OCI-LY7 (cell line): ENCODE measurements around the gene DAB1. TPM values are rescaled to one million over a fixed set of nuclear protein-coding genes. Genes with fewer than 3 reads are reported as not detected.

Experiments used
- BruUV-seq: library from RNA; stranded (reverse); fragments of 400-500 nt; replicated peaks from 2 replicates; lab custom pipeline; 2021; lab: Mats Ljungman, UMichigan
- CTCF ChIA-PET: fragments of 300-600 bp; sonication (Branson Sonifier 250); formaldehyde crosslinking; loops from one replicate; lab custom pipeline; 2022; ENCODE audit warnings: antibody characterized with exemption; ENCODE audit not compliant: unreplicated experiment; lab: Charles Lee
- POLR2A ChIA-PET: fragments of 300-600 bp; sonication (Branson Sonifier 250); formaldehyde crosslinking; loops from one replicate; lab custom pipeline; 2022; ENCODE audit warnings: antibody characterized with exemption; lab: Charles Lee
- DNase-seq: peaks from one replicate; pipeline ENCODE4 v3.0.0-alpha.2; 2015; ENCODE audit warnings: low spot score
- H2AFZ ChIP-seq: fragments of 200-600 bp; sonication (generic), shearing (Covaris generic); 2 replicates; pipeline ENCODE4 v1.6.1; 2014; ENCODE audit warnings: mild to moderate bottlenecking, antibody characterized with exemption, low read length, moderate library complexity
- H3K27ac ChIP-seq: fragments of 200-600 bp; sonication (generic); 2 replicates; pipeline ENCODE4 v1.5.1; 2014; ENCODE audit warnings: mixed run types, low read depth, mild to moderate bottlenecking, moderate library complexity, low read length, inconsistent platforms; ENCODE audit not compliant: poor library complexity, severe bottlenecking
- H3K36me3 ChIP-seq: fragments of 200-600 bp; sonication (generic); 2 replicates; pipeline ENCODE4 v1.6.1; 2014; ENCODE audit warnings: mild to moderate bottlenecking, antibody characterized with exemption, low read length, moderate library complexity, mixed read lengths; ENCODE audit not compliant: insufficient read depth
- H3K4me1 ChIP-seq: fragments of 200-600 bp; sonication (generic); 2 replicates; pipeline ENCODE4 v1.5.1; 2014; ENCODE audit warnings: mild to moderate bottlenecking, low read length; ENCODE audit not compliant: insufficient read depth, poor library complexity, severe bottlenecking
- H3K4me2 ChIP-seq: fragments of 200-600 bp; sonication (generic); 2 replicates; pipeline ENCODE4 v1.6.1; 2014; ENCODE audit warnings: mild to moderate bottlenecking, low read length
- H3K4me3 ChIP-seq: fragments of 200-600 bp; sonication (generic); 2 replicates; pipeline ENCODE4 v1.5.1; 2014; ENCODE audit warnings: mild to moderate bottlenecking, low read depth, low read length; ENCODE audit not compliant: poor library complexity, severe bottlenecking
- H3K79me2 ChIP-seq: fragments of 200-600 bp; sonication (generic); 2 replicates; pipeline ENCODE4 v1.6.1; 2016; ENCODE audit warnings: low read depth, mild to moderate bottlenecking, low read length, moderate library complexity, mixed read lengths; ENCODE audit not compliant: insufficient read depth
- H3K9me2 ChIP-seq: fragments of 200-600 bp; sonication (generic); 2 replicates; pipeline ENCODE4 v1.6.1; 2016; ENCODE audit warnings: mild to moderate bottlenecking, low read length, mixed read lengths; ENCODE audit not compliant: insufficient read depth
- H3K9me3 ChIP-seq: fragments of 200-600 bp; sonication (generic); 2 replicates; pipeline ENCODE4 v1.6.1; 2014; ENCODE audit warnings: mild to moderate bottlenecking, mixed run types, low read length, mixed read lengths
- H4K20me1 ChIP-seq: fragments of 200-600 bp; sonication (generic); 2 replicates; pipeline ENCODE4 v1.6.1; 2014; ENCODE audit warnings: mild to moderate bottlenecking, antibody characterized with exemption, low read length, moderate library complexity, mixed read lengths; ENCODE audit not compliant: insufficient read depth
- CTCF ChIP-seq: fragments of 200-600 bp; sonication (generic); conservative IDR thresholded peaks from 2 replicates; pipeline ENCODE4 v1.5.1; 2014; ENCODE audit warnings: mild to moderate bottlenecking, antibody characterized with exemption, low read length, moderate library complexity, mixed read lengths
- EZH2phosphoT487 ChIP-seq: fragments of 200-600 bp; sonication (generic); IDR thresholded peaks from 2 replicates; pipeline ENCODE4 v1.6.1; 2018; ENCODE audit warnings: low read depth, borderline replicate concordance, mild to moderate bottlenecking, mixed run types, antibody characterized with exemption, low read length, moderate library complexity, mixed read lengths
- intact Hi-C: fragments of 100-400 bp; cut with micrococcal nuclease; formaldehyde crosslinking; loops from one replicate; pipeline ENCODE4 v1.10.0; 2022; ENCODE audit not compliant: unreplicated experiment
- total RNA-seq, 2 experiments: library from RNA; depleted of rRNA in 1 of 2; stranded (reverse); fragments of >200 nt in 1 of 2; shearing (Covaris generic) in 1 of 2; gene quantifications; 2 replicates each; pipeline ENCODE4 v1.2.3, GENCODE V29; 2014 to 2022

DAB1 gene
- total RNA-seq, 2 experiments from 2014 or later, result not detected

- H3K27ac ChIP-seq, result no peak overlapping the region
- no peaks in the 10 kb centered on the region for H3K4me1 ChIP-seq
- no peaks in the 10 kb centered on the region for H3K36me3 ChIP-seq
- H3K79me2 ChIP-seq, result no peaks in the 10 kb centered on the region
- CTCF ChIA-PET, result no interaction called here
- BruUV-seq, result no TSS peak
- DNase-seq, result no peak
- no peak overlapping the region for H3K4me3 ChIP-seq
- intact Hi-C loops, result no loop called here
- H4K20me1 ChIP-seq, result no peaks in the 10 kb centered on the region
- POLR2A ChIA-PET, result no interaction called here
- H3K9me2 ChIP-seq, result no peaks in the 10 kb centered on the region
- TF ChIP-seq EZH2phosphoT487 (no peak), CTCF (no peak)
- no peaks in the 10 kb centered on the region for H3K9me3 ChIP-seq
- no peak overlapping the region for H3K4me2 ChIP-seq
- H2AFZ ChIP-seq, result no peak overlapping the region
Measured at GRCh38 chr1:57377339-57378139, 46.3 kb downstream of the DAB1 start.

GRCh38 chr1:57376041-57376440 is 47.8 kb downstream of the DAB1 start:
- no peaks in the 10 kb centered on the region for H3K36me3 ChIP-seq
- intact Hi-C loops, result no loop called here
- H3K4me3 ChIP-seq, result no peak overlapping the region
- no peaks in the 10 kb centered on the region for H3K4me1 ChIP-seq
- no peaks in the 10 kb centered on the region for H3K9me2 ChIP-seq
- BruUV-seq, result no TSS peak
- no peak for DNase-seq
- no peak overlapping the region for H3K27ac ChIP-seq
- no peaks in the 10 kb centered on the region for H3K9me3 ChIP-seq
- H3K79me2 ChIP-seq, result no peaks in the 10 kb centered on the region
- H4K20me1 ChIP-seq, result no peaks in the 10 kb centered on the region
- TF ChIP-seq EZH2phosphoT487, result no peak
- no peak for TF ChIP-seq CTCF
- H2AFZ ChIP-seq, result no peak overlapping the region
- ChIA-PET CTCF (no interaction called here), POLR2A (no interaction called here)
- no peak overlapping the region for H3K4me2 ChIP-seq

GRCh38 chr1:57369889-57370288 is 54.0 kb downstream of the DAB1 start:
- ChIA-PET POLR2A (no interaction called here), CTCF (no interaction called here)
- no TSS peak for BruUV-seq
- no peak overlapping the region for H3K4me2 ChIP-seq
- intact Hi-C loops, result no loop called here
- TF ChIP-seq CTCF, result no peak
- no peak for TF ChIP-seq EZH2phosphoT487
- no peak overlapping the region for H3K27ac ChIP-seq
- no peaks in the 10 kb centered on the region for H4K20me1 ChIP-seq
- no peak overlapping the region for H2AFZ ChIP-seq
- H3K79me2 ChIP-seq, result no peaks in the 10 kb centered on the region
- DNase-seq, result no peak
- no peak overlapping the region for H3K4me3 ChIP-seq
- H3K4me1 ChIP-seq, result no peaks in the 10 kb centered on the region
- H3K36me3 ChIP-seq, result no peaks in the 10 kb centered on the region
- 0 out of 2 replicates have a peak, but pooled peaks cover 4% of the 10 kb centered on the region for H3K9me3 ChIP-seq
- no peaks in the 10 kb centered on the region for H3K9me2 ChIP-seq
